Measurements from ENCODE around the gene ZDHHC21. TPM values are rescaled to one million over a fixed set of nuclear protein-coding genes. Genes with fewer than 3 reads are reported as not detected.

ZDHHC21 gene
- total RNA-seq, 1 experiment from 2014 or later, result 75.4 TPM

GRCh38 chr9:14578030-14578429, 115.2 kb downstream of the ZDHHC21 start:
- Histone ChIP-seq H3K4me3 (no peak overlapping the region), H3K9me3 (peaks cover 39% of the 10 kb centered on the region), H3K36me3 (no peaks in the 10 kb centered on the region; the same call in 1 of the 2 replicates), H3K27me3 (no peaks in the 10 kb centered on the region)
- no peak for DNase-seq

- no peak for DNase-seq
- Histone ChIP-seq H3K4me3 (no peak overlapping the region), H3K27me3 (no peaks in the 10 kb centered on the region), H3K36me3 (no peaks in the 10 kb centered on the region; the same call in 1 of the 2 replicates), H3K9me3 (peaks cover 24% of the 10 kb centered on the region)
Observed at GRCh38 chr9:14574173-14574572, 119.1 kb downstream of the ZDHHC21 start.

- Histone ChIP-seq H3K4me3 (no peak overlapping the region), H3K36me3 (no peaks in the 10 kb centered on the region), H3K27me3 (no peaks in the 10 kb centered on the region), H3K9me3 (peaks cover 16% of the 10 kb centered on the region)
- DNase-seq, result no peak
Observed at GRCh38 chr9:14573319-14573718, 119.9 kb downstream of the ZDHHC21 start.

- H3K36me3 ChIP-seq, result no peaks in the 10 kb centered on the region; the same call in 1 of the 2 replicates
- H3K27me3 ChIP-seq, result no peaks in the 10 kb centered on the region
- H3K4me3 ChIP-seq, result no peak overlapping the region
- no peaks in the 10 kb centered on the region for H3K9me3 ChIP-seq
- DNase-seq, result no peak
Observed at GRCh38 chr9:14565352-14566016, 127.7 kb downstream of the ZDHHC21 start.

- no peak for DNase-seq
- no peaks in the 10 kb centered on the region for H3K27me3 ChIP-seq
- H3K36me3 ChIP-seq, result no peaks in the 10 kb centered on the region; the same call in 1 of the 2 replicates
Observed at GRCh38 chr9:14563902-14564624, 129.2 kb downstream of the ZDHHC21 start.

GRCh38 chr9:14561929-14562405, 131.3 kb downstream of the ZDHHC21 start:
- H3K4me3 ChIP-seq, result no peak overlapping the region
- DNase-seq, result no peak
- H3K36me3 ChIP-seq, result no peaks in the 10 kb centered on the region; the same call in 1 of the 2 replicates
- peaks cover 3% of the 10 kb centered on the region; the same call in 1 of the 2 replicates for H3K9me3 ChIP-seq
- no peaks in the 10 kb centered on the region for H3K27me3 ChIP-seq

More at GRCh38 chr9:14563902-14564624, 129.2 kb downstream of the ZDHHC21 start:
- Histone ChIP-seq H3K9me3 (peaks cover 3% of the 10 kb centered on the region; the same call in 1 of the 2 replicates), H3K4me3 (no peak overlapping the region)

Other genes starting within 250 kb of the ZDHHC21 start
- not detected in 2 replicates for gene CER1, start 29.3 kb upstream of the ZDHHC21 start, total RNA-seq (2014; rRNA removed; shearing (Covaris generic); ENCODE audit: low replicate concordance)
- gene FREM1, start 217.0 kb upstream of the ZDHHC21 start, total RNA-seq (2014; rRNA removed; shearing (Covaris generic); ENCODE audit: low replicate concordance), result 0.37 and 0.43 TPM in 2 replicates